SH-SY5Y (cell line): Measurements from ENCODE around the gene HECW1.

Source experiments
- GATA2 ChIP-seq: IDR thresholded peaks from 2 replicates; pipeline ENCODE4 v1.6.1; 2011; ENCODE audit warnings: mild to moderate bottlenecking, low read depth, low read length
- GATA3 ChIP-seq: IDR thresholded peaks from 2 replicates; pipeline ENCODE4 v1.6.1; 2011; ENCODE audit warnings: low read depth, mild to moderate bottlenecking, low read length, moderate library complexity

HECW1 gene

DNA sequence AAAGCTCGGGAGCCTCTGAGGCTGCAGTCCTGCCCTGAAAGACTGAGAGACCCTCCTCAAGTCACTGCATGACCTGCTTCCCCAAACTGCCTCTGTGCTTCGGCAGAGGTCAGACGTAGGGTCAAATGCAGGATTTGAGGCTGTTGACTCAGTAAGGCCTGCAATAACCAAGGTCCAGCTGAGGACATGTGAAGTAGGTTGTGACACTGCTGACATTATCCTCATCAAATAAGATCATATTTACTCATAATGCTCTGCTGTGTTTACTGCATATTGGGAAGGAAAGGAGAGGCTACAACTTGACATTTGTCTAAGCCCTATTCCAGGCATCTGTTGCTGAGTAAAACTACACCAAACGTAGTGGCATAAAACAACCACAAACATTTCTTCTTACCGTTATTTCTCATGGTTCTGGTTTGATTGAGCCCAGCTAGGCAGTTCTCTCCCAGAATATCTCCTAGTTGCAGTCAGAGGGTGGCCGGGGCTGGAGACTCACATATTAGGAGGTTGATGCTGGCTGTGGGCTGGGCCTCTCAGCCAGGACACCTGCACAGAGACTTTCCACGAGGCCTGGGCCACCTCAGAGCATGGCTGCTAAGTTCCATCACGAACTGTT is 348.4 kb downstream of the HECW1 start:
- TF ChIP-seq GATA3 (no peak), GATA2 (no peak)

DNA sequence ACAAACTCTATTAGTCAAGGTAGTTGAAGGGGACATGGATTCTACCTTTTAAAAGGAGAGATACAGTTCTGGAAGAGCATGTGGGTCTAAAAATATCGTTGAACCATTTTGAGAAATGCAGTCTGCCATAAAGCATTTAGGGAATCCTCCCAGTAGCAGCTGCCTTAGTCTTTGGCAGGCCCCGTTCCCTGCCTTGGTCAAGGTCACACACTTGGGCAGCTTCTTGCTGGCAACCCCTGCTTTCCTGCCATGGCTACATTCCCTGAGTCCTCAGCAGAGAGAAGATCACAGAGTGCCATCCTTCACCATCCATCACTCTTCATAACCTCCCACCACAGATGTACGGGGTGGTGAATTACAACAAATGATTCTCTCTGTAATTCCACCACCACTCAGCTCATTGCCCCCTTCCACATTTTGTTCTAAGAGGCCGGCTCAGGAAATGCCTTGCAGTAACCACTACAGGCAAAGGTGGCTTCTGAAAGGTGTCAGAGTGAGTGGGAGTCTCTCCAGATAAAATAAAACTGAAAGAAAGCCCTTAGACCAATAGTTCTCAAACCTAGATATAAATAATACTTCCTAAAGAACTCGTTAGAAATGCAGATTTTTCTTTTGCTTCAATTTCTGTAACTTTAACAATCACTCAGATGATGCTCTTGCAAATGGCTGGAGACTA is 349.0 kb downstream of the HECW1 start:
- TF ChIP-seq GATA2: no peak
- no peak for TF ChIP-seq GATA3

DNA sequence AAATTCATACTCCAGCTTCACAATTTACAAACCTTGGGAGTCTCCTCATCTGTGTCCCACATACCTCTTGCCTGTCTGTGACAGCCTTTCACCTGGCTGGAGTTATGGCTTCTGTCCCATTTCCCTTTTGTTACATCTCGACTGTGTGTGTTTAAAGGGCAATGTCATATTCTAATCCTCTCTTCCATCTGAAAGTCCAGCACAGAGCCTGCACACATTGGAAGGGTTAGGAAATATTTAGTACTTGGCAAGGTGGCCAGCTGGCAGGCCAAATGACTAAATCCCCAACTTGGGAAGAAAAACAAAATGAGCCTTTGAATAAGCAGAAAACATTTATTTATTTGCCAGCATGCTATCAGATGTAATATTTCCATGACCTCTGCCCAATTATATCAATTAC is 350.4 kb downstream of the HECW1 start:
- TF ChIP-seq GATA3 (no peak), GATA2 (no peak)

DNA sequence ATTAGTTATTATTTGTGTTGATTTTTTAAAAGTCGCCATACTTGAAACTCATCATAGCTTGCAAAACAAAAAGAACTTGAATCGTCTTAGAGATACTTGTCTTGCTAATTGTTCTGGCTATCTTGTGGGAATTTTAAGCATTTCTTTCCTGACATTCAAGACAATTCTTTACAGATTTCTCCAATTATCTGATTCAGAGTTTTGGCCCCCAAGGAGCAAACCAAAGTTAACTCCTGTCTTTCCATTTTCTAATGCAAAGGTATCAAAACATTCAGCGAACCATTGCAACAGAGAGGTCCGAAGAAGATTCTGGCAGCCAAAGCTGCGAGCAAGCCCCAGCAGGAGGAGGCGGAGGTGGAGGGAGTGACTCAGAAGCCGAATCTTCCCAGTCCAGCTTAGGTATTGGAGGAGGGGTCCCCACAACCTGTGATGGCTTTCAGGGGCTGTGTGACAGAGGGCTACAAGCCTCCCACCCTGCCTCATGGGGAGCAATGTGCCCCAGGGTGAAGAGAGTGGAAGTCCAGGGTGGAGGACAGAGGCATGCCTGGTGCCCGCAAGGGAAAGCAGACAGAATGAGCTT is 351.0 kb downstream of the HECW1 start:
- no peak for TF ChIP-seq GATA2
- no peak for TF ChIP-seq GATA3

DNA sequence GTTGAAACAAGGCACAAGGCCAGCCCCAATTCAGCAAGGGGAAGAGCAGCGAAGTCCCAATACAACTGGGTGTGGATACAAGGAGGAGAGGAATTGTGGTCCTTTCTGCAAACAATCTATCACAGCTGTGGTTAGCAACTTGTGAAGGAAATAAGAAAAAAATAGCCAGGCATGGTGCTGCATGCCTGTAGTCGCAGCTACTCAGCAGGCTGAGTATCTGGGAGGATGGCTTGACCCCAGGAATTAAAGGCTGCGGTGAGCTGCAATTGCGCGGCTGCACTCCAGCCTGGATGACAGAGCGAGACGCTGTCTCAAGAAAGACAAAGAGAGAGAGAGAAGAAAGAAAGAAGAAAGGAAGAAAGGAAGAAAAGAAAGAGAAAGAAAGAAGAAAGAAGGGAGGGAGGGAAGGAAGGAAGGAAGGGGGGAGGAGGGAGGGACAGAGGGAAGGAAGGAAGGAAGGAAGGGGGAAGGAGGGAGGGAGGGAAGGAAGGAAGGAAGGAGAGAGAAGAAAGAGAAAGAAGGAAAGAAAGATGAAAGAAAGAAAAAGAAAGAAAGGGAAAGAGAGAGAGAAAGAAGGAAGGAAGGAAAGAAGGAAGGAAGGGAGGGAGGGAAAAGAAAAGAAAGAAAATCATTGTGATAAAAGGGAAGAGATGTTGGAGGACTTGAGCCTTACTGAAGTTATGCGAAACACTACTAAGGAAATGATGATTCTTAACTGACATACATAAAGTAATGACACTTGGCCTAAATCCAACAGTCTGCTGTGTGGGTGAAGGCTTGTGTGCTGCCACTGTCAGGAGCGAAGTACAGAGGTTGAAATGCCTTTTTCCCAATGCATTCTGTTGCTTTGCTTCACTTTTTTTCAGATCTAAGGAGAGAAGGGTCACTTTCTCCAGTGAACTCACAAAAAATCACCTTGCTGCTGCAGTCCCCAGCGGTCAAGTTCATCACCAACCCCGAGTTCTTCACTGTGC is 353.4 kb downstream of the HECW1 start:
- TF ChIP-seq GATA3: no peak
- no peak for TF ChIP-seq GATA2

DNA sequence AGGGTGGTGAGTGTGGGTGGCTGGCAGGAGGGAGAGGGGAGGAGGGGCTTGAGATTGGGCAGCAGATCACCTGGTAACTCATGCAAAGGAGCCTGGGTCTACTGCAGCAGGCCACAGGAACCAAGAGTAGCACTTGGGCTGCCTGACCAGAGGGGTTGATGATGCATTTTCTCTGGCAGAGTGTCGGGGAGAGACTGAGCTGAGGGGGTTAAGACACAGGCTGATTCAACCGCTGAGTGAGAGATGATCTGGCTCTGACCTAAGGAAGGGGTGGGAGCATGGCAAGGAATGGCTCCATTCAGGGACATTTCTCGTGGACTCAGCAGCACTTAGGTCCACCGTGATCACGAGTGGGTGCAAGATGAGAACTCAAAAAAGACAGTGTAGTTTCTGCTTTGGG is 355.0 kb downstream of the HECW1 start:
- TF ChIP-seq GATA2 (no peak), GATA3 (no peak)

DNA sequence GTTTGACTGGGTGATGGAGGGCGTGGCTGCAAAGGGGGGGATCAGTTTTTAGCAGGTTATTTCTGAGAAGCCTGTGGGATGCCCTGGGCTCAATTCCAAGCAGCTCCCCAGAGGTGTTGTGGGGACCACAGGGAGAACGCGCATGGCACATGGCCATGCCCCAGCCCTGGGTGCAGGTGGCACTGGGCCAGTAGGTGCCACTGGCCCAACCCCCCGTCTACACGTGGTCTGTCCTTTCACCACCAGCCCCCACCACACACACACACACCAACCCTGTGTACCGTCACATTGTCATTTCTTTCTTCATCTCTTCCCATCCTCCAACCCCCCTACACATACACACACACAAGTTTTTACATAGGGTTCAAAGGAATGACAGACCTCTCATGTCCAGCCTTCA is 355.4 kb downstream of the HECW1 start:
- TF ChIP-seq GATA2 (no peak), GATA3 (no peak)

DNA sequence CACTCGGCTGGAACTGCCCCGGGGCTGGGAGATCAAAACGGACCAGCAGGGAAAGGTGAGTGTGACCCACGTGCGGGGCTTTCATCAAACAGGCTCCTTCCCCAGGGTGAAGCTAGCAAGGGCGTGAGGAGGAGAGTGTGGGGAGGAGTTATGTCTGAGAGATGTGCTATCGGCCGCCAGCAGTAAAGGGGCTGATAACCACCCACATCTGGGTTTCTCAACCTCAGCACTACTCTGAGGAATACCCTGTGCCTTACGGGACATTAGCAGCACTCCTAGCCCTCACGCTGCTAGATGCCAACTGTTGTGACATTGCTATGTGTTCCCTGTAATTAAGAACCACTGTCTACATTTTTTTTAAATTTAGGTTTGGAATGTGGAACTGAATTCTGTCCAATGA is 356.6 kb downstream of the HECW1 start:
- TF ChIP-seq GATA3 (no peak), GATA2 (no peak)

DNA sequence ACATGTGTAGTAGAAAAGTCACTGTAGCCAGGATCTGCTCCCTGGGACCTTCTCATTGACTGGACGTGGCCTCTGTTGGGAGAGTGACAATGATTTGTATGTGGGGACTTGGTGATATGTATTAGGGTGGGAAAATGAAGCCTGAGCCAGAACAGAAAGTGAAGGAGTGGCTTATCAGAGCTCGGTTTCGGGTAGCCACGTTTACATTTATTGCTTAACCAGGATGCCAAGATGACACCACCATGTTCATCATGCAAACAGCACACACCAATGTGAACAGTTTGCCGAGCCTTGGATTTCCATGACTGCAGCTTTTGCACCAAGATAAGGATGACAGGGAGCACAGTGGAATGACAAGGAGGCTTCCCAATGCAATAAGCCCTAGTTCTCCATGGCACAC is 357.7 kb downstream of the HECW1 start:
- TF ChIP-seq GATA2: no peak
- no peak for TF ChIP-seq GATA3

DNA sequence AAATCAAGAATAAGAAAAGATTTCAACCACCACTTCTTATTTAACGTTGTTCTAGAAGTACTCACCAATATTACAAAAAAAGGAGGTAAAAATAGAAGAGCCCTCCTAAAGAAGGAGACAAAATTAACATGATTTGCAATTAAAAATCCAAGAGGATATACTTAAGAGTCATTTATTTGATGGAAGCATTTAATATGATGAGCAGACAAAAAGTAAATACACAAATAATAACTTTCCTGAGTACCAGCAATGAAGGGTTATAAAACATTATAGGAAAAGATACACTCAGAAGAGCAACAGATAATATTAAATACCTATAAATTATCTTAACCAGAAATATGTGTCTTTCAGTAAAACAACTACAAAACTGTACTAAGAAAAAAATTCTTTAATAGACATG is 363.5 kb downstream of the HECW1 start:
- no peak for TF ChIP-seq GATA2
- TF ChIP-seq GATA3: no peak

DNA sequence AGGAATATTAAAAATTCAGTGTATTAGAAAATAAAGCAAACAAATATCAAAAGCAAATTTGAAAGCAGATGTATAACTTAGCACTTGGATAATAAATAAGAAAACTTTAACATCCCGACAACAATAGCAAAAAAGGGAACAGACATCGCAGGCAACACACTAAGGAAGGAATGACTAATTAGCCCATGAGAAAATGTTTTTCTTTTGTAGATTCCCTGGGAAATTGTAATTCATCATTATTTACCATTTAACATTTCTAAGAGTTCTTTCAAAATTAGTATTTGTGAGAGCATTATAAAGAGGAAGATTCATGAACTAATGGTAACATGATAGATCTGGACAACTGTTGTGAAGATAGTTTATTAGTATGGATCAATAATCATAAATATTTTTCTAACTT is 364.4 kb downstream of the HECW1 start:
- TF ChIP-seq GATA2 (no peak), GATA3 (no peak)

DNA sequence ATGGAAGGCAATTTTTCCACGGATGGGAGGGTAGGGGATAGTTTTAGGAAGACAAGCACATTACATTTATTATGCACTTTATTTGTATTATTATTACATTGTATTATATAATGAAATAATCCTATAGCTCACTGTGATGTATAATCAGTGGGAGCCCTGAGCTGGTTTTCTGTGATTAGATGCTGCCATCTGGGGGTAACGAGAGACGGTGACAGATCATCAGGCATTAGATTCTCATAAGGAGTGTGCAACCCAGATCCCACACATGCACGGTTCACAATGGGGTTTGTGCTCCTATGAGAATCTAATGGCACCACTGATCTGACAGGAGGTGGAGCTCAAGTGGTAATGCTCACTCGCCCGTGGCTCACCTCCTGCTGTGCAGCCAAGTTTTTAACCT is 366.6 kb downstream of the HECW1 start:
- TF ChIP-seq GATA3: no peak
- no peak for TF ChIP-seq GATA2

DNA sequence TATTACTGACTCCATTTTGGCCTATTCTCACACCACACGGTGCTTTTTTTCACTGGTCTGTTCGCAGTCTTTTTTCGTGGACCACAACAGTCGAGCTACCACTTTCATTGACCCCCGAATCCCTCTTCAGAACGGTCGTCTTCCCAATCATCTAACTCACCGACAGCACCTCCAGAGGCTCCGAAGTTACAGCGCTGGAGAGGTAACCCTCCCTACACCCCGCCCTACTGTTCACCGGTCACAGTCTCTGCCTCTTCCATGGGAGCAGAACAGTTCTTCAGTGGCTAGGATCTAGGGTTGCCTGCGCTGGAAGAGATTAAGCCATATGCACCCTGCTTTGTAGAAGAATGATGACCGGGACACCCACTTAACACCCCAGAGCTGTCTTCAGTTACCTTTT is 367.1 kb downstream of the HECW1 start:
- no peak for TF ChIP-seq GATA2
- TF ChIP-seq GATA3: no peak

DNA sequence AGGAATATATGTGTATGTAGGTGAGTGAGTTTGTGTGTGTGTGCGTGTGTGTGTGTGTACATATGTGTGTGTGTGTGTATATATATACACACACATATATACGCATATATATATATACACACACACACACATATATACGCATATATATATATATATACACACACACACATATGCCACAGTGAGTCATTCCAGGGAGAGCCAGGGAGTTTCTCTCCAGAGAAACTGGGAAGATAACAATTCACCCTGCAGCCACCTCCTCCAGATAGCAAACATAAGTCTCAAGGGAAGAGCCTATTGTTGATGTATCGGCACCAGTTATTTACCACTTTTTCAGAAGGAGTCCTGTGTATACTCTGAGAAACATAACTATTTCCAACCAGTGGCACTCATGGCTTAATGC is 368.1 kb downstream of the HECW1 start:
- no peak for TF ChIP-seq GATA3
- no peak for TF ChIP-seq GATA2
